Left lung (tissue), 10 donors: ENCODE data around the gene A3GALT2. TPM values are rescaled to one million over a fixed set of nuclear protein-coding genes. Genes with fewer than 3 reads are reported as not detected.
"Not testable (repeated sequence)": the region's sequence is repeated elsewhere in the genome, so short reads cannot be mapped to it uniquely, and the experiment has no call there.

Source experiments
- ATAC-seq: fragments of 200-7000 bp; cut with Tn5 transposase; one replicate; pipeline ENCODE4 v1.9.1; 2020; ENCODE audit warnings: moderate library complexity
- DNase-seq, 4 donors: peaks; one replicate each; pipeline ENCODE4 v3.0.0-alpha.2; 2013 to 2020
- H3K27ac ChIP-seq, 2 donors: fragments of 200-600 bp; sonication (generic) in 1 of 2; one replicate each; pipeline versions ENCODE4 v1.5.0 to v1.8.0; 2020 to 2021
- H3K27me3 ChIP-seq, 2 donors: fragments of 200-600 bp; sonication (generic) in 1 of 2; one replicate each; pipeline versions ENCODE4 v1.5.0 to v1.8.0; 2020 to 2021
- H3K36me3 ChIP-seq, 2 donors: fragments of 200-600 bp; sonication (generic) in 1 of 2; one replicate each; pipeline versions ENCODE4 v1.5.0 to v1.8.0; 2020 to 2021
- H3K4me1 ChIP-seq, 2 donors: fragments of 200-600 bp; one replicate each; pipeline ENCODE4 v1.8.0; 2021
- H3K4me3 ChIP-seq, 2 donors: fragments of 200-600 bp; sonication (generic) in 1 of 2; one replicate each; pipeline versions ENCODE4 v1.5.0 to v1.8.0; 2020 to 2021; ENCODE audit warnings: mild to moderate bottlenecking in 1 of 2
- H3K9me3 ChIP-seq, 2 donors: fragments of 200-600 bp; sonication (generic) in 1 of 2; one replicate each; pipeline versions ENCODE4 v1.5.0 to v1.8.0; 2020 to 2021
- CTCF ChIP-seq, 2 donors: fragments of 200-600 bp; sonication (generic) in 1 of 2; IDR thresholded peaks; one replicate each; pipeline versions ENCODE4 v1.5.0 to v1.8.0; 2021; ENCODE audit warnings: antibody characterized with exemption in 2 of 2
- intact Hi-C, 2 donors: fragments of 100-400 bp; cut with DNase I; formaldehyde crosslinking; loops; one replicate each; pipeline versions ENCODE4 v1.11.2 to v1.14.2; 2022
- polyA plus RNA-seq, 6 donors: library from polyadenylated mRNA; unstranded; fragments of 120-200 nt; gene quantifications; one replicate each; pipeline ENCODE4 v1.2.1, GENCODE V29; 2013; ENCODE audit not compliant: insufficient read length in 6 of 6
- total RNA-seq, 2 donors: library from RNA; stranded (reverse); fragmentation: NEBNext Ultra II Directional; extraction: Animal tissue kit (Norgen Biotek cat#: 25700); gene quantifications; one replicate each; pipeline ENCODE4 v1.2.1, GENCODE V29; 2021
- donor health status: DM: no; HTN: yes; CAD: no.
- donor health status: DM: no; HTN: no; CAD: no.

The A3GALT2 gene
- total and polyA plus RNA-seq, 8 donors: 0.25 to 0.28 (median 0.25) TPM; not detected in 5

- Histone ChIP-seq H3K9me3 (no peaks in the 10 kb centered on the region), H3K27ac (peak overlapping the region in 1 of 2 donors; percentile 33), H3K4me3 (no peak overlapping the region), H3K4me1 (peaks cover 3 to 26% of the 10 kb centered on the region in 2 donors), H3K36me3 (peaks cover 0 to 33% of the 10 kb centered on the region in 2 donors), H3K27me3 (no peaks in the 10 kb centered on the region)
- peak; percentile 94 to 100 for TF ChIP-seq CTCF (IDR thresholded peaks at IDR 0.05)
- DNase-seq (peak; percentile 76 to 97 (median 86)), ATAC-seq (peak; percentile 93)
- intact Hi-C loops: loop anchor here in 1 of 2 donors (5.0 kb wide), 2 partner anchors 72 to 172 kb away; no protein-coding TSS in a partner anchor
These were observed 25.3 kb downstream of the A3GALT2 start for GRCh38 chr1:33295450-33296081.

- intact Hi-C loops: loop anchor here in 1 of 2 donors (5.0 kb wide), 2 partner anchors 72 to 172 kb away; no protein-coding TSS in a partner anchor
- Histone ChIP-seq H3K36me3 (peaks cover 0 to 33% of the 10 kb centered on the region in 2 donors), H3K27me3 (no peaks in the 10 kb centered on the region), H3K4me1 (peaks cover 0 to 20% of the 10 kb centered on the region in 2 donors), H3K9me3 (no peaks in the 10 kb centered on the region), H3K4me3 (no peak overlapping the region), H3K27ac (peak overlapping the region in 1 of 2 donors; percentile 33)
- ATAC-seq (no peak), DNase-seq (no peak)
- TF ChIP-seq CTCF (IDR thresholded peaks at IDR 0.05): no peak
These were observed 25.9 kb downstream of the A3GALT2 start for GRCh38 chr1:33295023-33295422.

GRCh38 chr1:33294071-33295010, 26.6 kb downstream of the A3GALT2 start:
- ATAC-seq (no peak), DNase-seq (peak in 1 of 4 donors; percentile 28)
- intact Hi-C loops: loop anchor here in 1 of 2 donors (5.0 kb wide), 2 partner anchors 73 to 173 kb away; no protein-coding TSS in a partner anchor
- Histone ChIP-seq H3K27me3 (no peaks in the 10 kb centered on the region), H3K4me3 (no peak overlapping the region), H3K27ac (no peak overlapping the region), H3K4me1 (peaks cover 0 to 19% of the 10 kb centered on the region in 2 donors), H3K36me3 (peaks cover 0 to 26% of the 10 kb centered on the region in 2 donors), H3K9me3 (no peaks in the 10 kb centered on the region)
- TF ChIP-seq CTCF (IDR thresholded peaks at IDR 0.05): no peak

- intact Hi-C loops: no loop called here
- no peak for TF ChIP-seq CTCF (IDR thresholded peaks at IDR 0.05)
- peak in 1 of 4 donors; percentile 29 for DNase-seq
- Histone ChIP-seq H3K27ac (no peak overlapping the region), H3K27me3 (no peaks in the 10 kb centered on the region), H3K9me3 (no peaks in the 10 kb centered on the region), H3K4me1 (peaks cover 0 to 10% of the 10 kb centered on the region in 2 donors), H3K4me3 (no peak overlapping the region), H3K36me3 (peaks cover 0 to 26% of the 10 kb centered on the region in 2 donors)
- ATAC-seq: peak; percentile 19
These were observed 28.1 kb downstream of the A3GALT2 start for GRCh38 chr1:33292726-33293340.

- H3K4me3 ChIP-seq, H3K27me3 ChIP-seq, H3K9me3 ChIP-seq, DNase-seq, H3K27ac ChIP-seq, intact Hi-C loops, ATAC-seq, H3K4me1 ChIP-seq: not testable (repeated sequence)
- H3K36me3 ChIP-seq: peaks cover 0 to 20% of the 10 kb centered on the region in 2 donors
These were observed 30.3 kb downstream of the A3GALT2 start for GRCh38 chr1:33290615-33291014.
